ENCODE measurements around the gene SYT15.

GRCh38 chr10:46559231-46559671 is 19.7 kb upstream of the SYT15 start:
- TF ChIP-seq CTCF (IDR thresholded peaks at IDR 0.05) (no peak), POLR2A (IDR thresholded peaks at IDR 0.05) (no peak)

Measured in lower leg skin (tissue), 3 donors.